ENCODE results near the gene EIF4EBP2.

The EIF4EBP2 gene

GRCh38 chr10:70432561-70433263 is 28.8 kb downstream of the EIF4EBP2 start:
- no peak for DNase-seq (ENCODE audit: low read depth)

- DNase-seq (ENCODE audit: low read depth), result peak; percentile 10
These were observed 29.8 kb downstream of the EIF4EBP2 start for GRCh38 chr10:70433581-70434280.

GRCh38 chr10:70435241-70436085 is 31.5 kb downstream of the EIF4EBP2 start:
- no peak for DNase-seq (ENCODE audit: low read depth)

GRCh38 chr10:70437721-70438120 is 33.8 kb downstream of the EIF4EBP2 start:
- DNase-seq (ENCODE audit: low read depth), result no peak

GRCh38 chr10:70440296-70441160 is 36.6 kb downstream of the EIF4EBP2 start:
- no peak for DNase-seq (ENCODE audit: low read depth)

GRCh38 chr10:70441161-70441894 is 37.4 kb downstream of the EIF4EBP2 start, which contains the start of gene NODAL:
TSS of gene NODAL (minus strand) at chr10:70441681. CDS start at chr10:70441667, 14 bp downstream.
- no peak for DNase-seq (ENCODE audit: low read depth)

- no peak for DNase-seq (ENCODE audit: low read depth)
These were observed 38.0 kb downstream of the EIF4EBP2 start for GRCh38 chr10:70441895-70442309.

GRCh38 chr10:70442332-70442988 is 38.5 kb downstream of the EIF4EBP2 start:
- no peak for DNase-seq (ENCODE audit: low read depth)

- no peak for DNase-seq (ENCODE audit: low read depth)
These were observed 40.8 kb downstream of the EIF4EBP2 start for GRCh38 chr10:70444744-70445143.

GRCh38 chr10:70445718-70446657 is 42.0 kb downstream of the EIF4EBP2 start:
- peak; percentile 14 for DNase-seq (ENCODE audit: low read depth)

- no peak for DNase-seq (ENCODE audit: low read depth)
These were observed 44.3 kb downstream of the EIF4EBP2 start for GRCh38 chr10:70448236-70448635.

GRCh38 chr10:70455213-70455630 is 51.3 kb downstream of the EIF4EBP2 start:
- no peak for DNase-seq (ENCODE audit: low read depth)

GRCh38 chr10:70456164-70456563 is 52.2 kb downstream of the EIF4EBP2 start:
- no peak for DNase-seq (ENCODE audit: low read depth)

GRCh38 chr10:70457759-70458305 is 53.9 kb downstream of the EIF4EBP2 start:
- DNase-seq (ENCODE audit: low read depth), result no peak

- no peak for DNase-seq (ENCODE audit: low read depth)
These were observed 54.5 kb downstream of the EIF4EBP2 start for GRCh38 chr10:70458329-70459060.

- DNase-seq (ENCODE audit: low read depth), result no peak
These were observed 55.3 kb downstream of the EIF4EBP2 start for GRCh38 chr10:70459061-70459773.

- no peak for DNase-seq (ENCODE audit: low read depth)
These were observed 56.0 kb downstream of the EIF4EBP2 start for GRCh38 chr10:70459774-70460490.
